Endothelial cell of umbilical vein (primary cell): ENCODE measurements around the gene ITGA7. TPM values are rescaled to one million over a fixed set of nuclear protein-coding genes. Genes with fewer than 3 reads are reported as not detected.

Source experiments
- BruUV-seq: library from RNA; stranded (reverse); fragments of 400-500 nt; replicated peaks from 2 replicates; lab custom pipeline; 2021; lab: Mats Ljungman, UMichigan
- CTCF ChIA-PET: fragments of 300-600, 350-600 bp; sonication (Branson Sonifier 250); formaldehyde crosslinking; loops from one replicate; lab custom pipeline; 2021; ENCODE audit warnings: antibody characterized with exemption, inconsistent platforms; lab: Charles Lee
- POLR2A ChIA-PET: fragments of 300-600, 350-600 bp; sonication (Branson Sonifier 250); formaldehyde crosslinking; loops from one replicate; lab custom pipeline; 2021; ENCODE audit warnings: antibody characterized with exemption, inconsistent platforms; lab: Charles Lee
- DNase-seq: peaks from one replicate; pipeline ENCODE4 v3.0.0-alpha.2; 2011; ENCODE audit warnings: low read depth, low spot score
- FAIRE-seq: peaks from 2 replicates; lab custom pipeline; 2011; peaks lifted over from hg19 to GRCh38; lab: Jason Lieb, UNC
- H2AFZ ChIP-seq: 2 replicates; pipeline ENCODE4 v1.6.0; 2012; ENCODE audit warnings: low read depth, low read length, control low read depth, inconsistent platforms
- H3K27ac ChIP-seq: 2 replicates; pipeline ENCODE4 v1.5.1; 2011; ENCODE audit warnings: low read depth, mild to moderate bottlenecking, control low read depth, low read length, moderate library complexity; ENCODE audit not compliant: insufficient read depth
- H3K27me3 ChIP-seq, 2 experiments: 2 replicates each; pipeline versions ENCODE4 v1.6.0 to v1.6.1; 2011; ENCODE audit warnings: low read length in 2 of 2, mixed read lengths in 1 of 2; ENCODE audit not compliant: control insufficient read depth in 2 of 2, insufficient read depth in 2 of 2
- H3K36me3 ChIP-seq, 2 experiments: 2 replicates in 1 of 2; 3 replicates in 1 of 2; pipeline ENCODE4 v1.5.1; 2011; ENCODE audit warnings: low read length in 2 of 2, mild to moderate bottlenecking in 1 of 2, moderate library complexity in 1 of 2; ENCODE audit not compliant: control insufficient read depth in 2 of 2, insufficient read depth in 2 of 2; ENCODE audit errors: extremely low read depth in 1 of 2
- H3K4me1 ChIP-seq: 3 replicates; pipeline ENCODE4 v1.5.1; 2011; ENCODE audit warnings: mild to moderate bottlenecking, low read length; ENCODE audit not compliant: control insufficient read depth, insufficient read depth; ENCODE audit errors: extremely low read depth
- H3K4me2 ChIP-seq: 2 replicates; pipeline ENCODE4 v1.6.1; 2011; ENCODE audit warnings: low read length, control low read depth, mixed read lengths; ENCODE audit not compliant: insufficient read depth
- H3K4me3 ChIP-seq, 3 experiments: fragments of 200-600 bp in 1 of 3; sonication (generic), shearing (Covaris generic) in 1 of 3; replicated peaks in 1 of 3; 2 replicates each; pipeline ENCODE4 v1.5.1; 2011 to 2016; ENCODE audit warnings: control low read depth in 3 of 3, low read length in 3 of 3, mild to moderate bottlenecking in 2 of 3, inconsistent platforms in 1 of 3, low read depth in 1 of 3, moderate library complexity in 1 of 3; ENCODE audit not compliant: insufficient read depth in 1 of 3
- H3K79me2 ChIP-seq: 2 replicates; pipeline ENCODE4 v1.6.0; 2012; ENCODE audit warnings: low read length, inconsistent platforms; ENCODE audit not compliant: control insufficient read depth, insufficient read depth
- H3K9ac ChIP-seq: replicated peaks from 2 replicates; pipeline ENCODE3; 2011; ENCODE audit warnings: low read length, control low read depth; ENCODE audit not compliant: insufficient read depth; ENCODE audit errors: extremely low read depth
- H3K9me1 ChIP-seq: replicated peaks from 3 replicates; pipeline ENCODE4 v1.6.0; 2011; ENCODE audit warnings: mild to moderate bottlenecking, low read length; ENCODE audit not compliant: control insufficient read depth, insufficient read depth; ENCODE audit errors: extremely low read depth
- H3K9me3 ChIP-seq: replicated peaks from 2 replicates; pipeline ENCODE4 v1.5.1; 2012; ENCODE audit warnings: low read length, inconsistent platforms; ENCODE audit not compliant: control insufficient read depth, insufficient read depth
- H4K20me1 ChIP-seq: replicated peaks from 2 replicates; pipeline ENCODE3; 2011; ENCODE audit warnings: mild to moderate bottlenecking, low read length; ENCODE audit not compliant: control insufficient read depth, insufficient read depth; ENCODE audit errors: extremely low read depth
- FOS ChIP-seq: IDR thresholded peaks from 2 replicates; pipeline ENCODE4 v1.6.1; 2011; ENCODE audit warnings: mild to moderate bottlenecking, low read length, moderate library complexity, borderline replicate concordance; ENCODE audit not compliant: insufficient read depth
- JUN ChIP-seq: IDR thresholded peaks from 2 replicates; pipeline ENCODE4 v1.6.1; 2011; ENCODE audit warnings: borderline replicate concordance, low read depth; ENCODE audit not compliant: insufficient read length, insufficient read depth
- POLR2A ChIP-seq: IDR thresholded peaks from 2 replicates; pipeline ENCODE4 v1.6.1; 2012; ENCODE audit warnings: low read depth, mild to moderate bottlenecking, control low read depth, low read length
- POLR2AphosphoS5 ChIP-seq: IDR thresholded peaks from 2 replicates; pipeline ENCODE4 v1.6.1; 2012; ENCODE audit warnings: low read depth, mild to moderate bottlenecking, control low read depth, low read length, moderate library complexity; ENCODE audit not compliant: insufficient read depth
- dilution Hi-C: fragments of 300-500 bp; cut with MboI; formaldehyde crosslinking; loops from one replicate; pipeline ENCODE4 v1.15.0; 2019; ENCODE audit warnings: low sequenced_read_pairs; ENCODE audit not compliant: extremely low pct_ligation_motif_present
- intact Hi-C: fragments of 100-400 bp; cut with micrococcal nuclease; formaldehyde crosslinking; loops from one replicate; pipeline ENCODE4 v1.10.0; 2022
- polyA plus RNA-seq, 4 experiments: library from polyadenylated mRNA; depleted of rRNA in 3 of 4; stranded (reverse) in 3 of 4; unstranded in 1 of 4; fragments of >200 nt; gene quantifications; 2 replicates each; pipeline versions ENCODE4 v1.2.1 to v1.2.3, GENCODE V29; 2011 to 2012; ENCODE audit warnings: missing spikeins in 1 of 4
- total RNA-seq: library from RNA; stranded (reverse); gene quantifications from 2 replicates; pipeline ENCODE4 v1.2.3, GENCODE V29; 2021
- TF ChIP-seq, protein P1 (sequence below): IDR thresholded peaks from 2 replicates; pipeline ENCODE4 v1.6.1; 2011; ENCODE audit not compliant: insufficient read depth, insufficient read length
- TF ChIP-seq, protein P2 (sequence below), 2 donors: IDR thresholded peaks; 1 replicate in 1 of 2; 2 replicates in 1 of 2; pipeline ENCODE4 v1.5.1; 2011; ENCODE audit warnings: low read length in 2 of 2, mild to moderate bottlenecking in 2 of 2, moderate library complexity in 2 of 2, control low read depth in 1 of 2, inconsistent platforms in 1 of 2, low read depth in 1 of 2; ENCODE audit not compliant: insufficient read depth in 1 of 2; ENCODE audit errors: extremely low read depth in 1 of 2

ITGA7 gene
- total and polyA plus RNA-seq, 2 donors (not counting 3 experiments of a cell fraction or from before 2014, with no cell fraction given) = 0.41 to 0.84 TPM

DNA sequence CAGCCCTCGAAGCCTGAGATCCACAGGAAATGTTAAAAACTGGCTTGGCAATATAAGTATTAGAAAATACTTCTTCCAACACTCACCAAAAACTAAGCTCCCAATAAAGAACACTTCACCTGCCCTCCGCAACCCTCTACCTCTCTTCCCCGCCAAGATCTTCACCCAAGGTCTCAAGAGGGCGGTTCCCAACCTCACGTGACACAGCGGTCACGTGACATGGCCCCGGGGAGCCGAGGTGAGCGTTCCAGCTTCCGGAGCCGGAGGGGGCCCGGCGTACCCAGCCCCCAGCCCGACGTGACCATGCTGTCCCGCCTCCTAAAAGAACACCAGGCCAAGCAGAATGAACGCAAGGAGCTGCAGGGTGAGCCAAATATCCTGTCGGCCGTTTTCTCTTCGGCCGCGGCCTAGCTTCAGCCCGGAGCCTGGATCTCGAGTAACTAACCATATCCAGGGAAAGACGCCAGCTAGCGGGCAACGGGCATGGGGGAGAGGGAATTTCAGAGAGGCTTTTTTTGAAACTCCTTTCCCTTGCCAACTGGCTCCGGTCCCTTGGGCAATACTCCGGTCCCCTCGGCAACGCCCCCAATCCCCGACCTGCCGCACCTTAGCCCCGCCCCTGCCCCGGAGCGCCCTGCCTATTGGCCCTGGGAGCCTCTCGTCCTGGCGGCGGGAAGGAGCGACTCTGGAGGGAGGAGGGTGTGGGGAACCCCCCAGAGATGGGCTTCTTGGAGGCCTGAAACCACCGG lies 8.3 kb upstream of the ITGA7 start, which contains the start of gene BLOC1S1:
BLOC1S1 (plus strand) TSS at position 214 of the 749 bp plus-strand sequence; CDS start at position 220, 6 bp downstream.
- ChIA-PET POLR2A (no interaction called here), CTCF (interaction anchor here (0.6 to 11.1 kb wide), 8 partner anchors 9 to 1391 kb away, joined by 3 to 151 read pairs (median 3); partner anchors contain the start of genes CD63, COPZ1, ITGA7 and SMARCC2)
- Histone ChIP-seq H3K9ac (peak within 1 kb of the TSS; percentile 89), H3K4me2 (peak within 1 kb of the TSS; percentile 87), H3K4me1 (peaks cover 24% of the 10 kb centered on the region), H3K79me2 (no peaks in the 10 kb centered on the region), H3K9me3 (no peaks in the 10 kb centered on the region), H3K27ac (peak within 1 kb of the TSS; percentile 83), H2AFZ (peak within 1 kb of the TSS; percentile 97), H3K27me3 (peaks cover 11 to 17% of the 10 kb centered on the region in 2 experiments), H3K9me1 (no peaks in the 10 kb centered on the region), H4K20me1 (no peaks in the 10 kb centered on the region), H3K36me3 (no peaks in the 10 kb centered on the region), H3K4me3 (peak within 1 kb of the TSS; percentile 66 to 94 (median 82))
- dilution Hi-C loops (no loop called here), intact Hi-C loops (no loop called here)
- TF ChIP-seq POLR2AphosphoS5 = peak; percentile 63
- TF ChIP-seq JUN = no peak
- TF ChIP-seq FOS = no peak
- TF ChIP-seq, protein P1, sequence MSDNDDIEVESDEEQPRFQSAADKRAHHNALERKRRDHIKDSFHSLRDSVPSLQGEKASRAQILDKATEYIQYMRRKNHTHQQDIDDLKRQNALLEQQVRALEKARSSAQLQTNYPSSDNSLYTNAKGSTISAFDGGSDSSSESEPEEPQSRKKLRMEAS = peak; percentile 94
- TF ChIP-seq, protein P2, sequence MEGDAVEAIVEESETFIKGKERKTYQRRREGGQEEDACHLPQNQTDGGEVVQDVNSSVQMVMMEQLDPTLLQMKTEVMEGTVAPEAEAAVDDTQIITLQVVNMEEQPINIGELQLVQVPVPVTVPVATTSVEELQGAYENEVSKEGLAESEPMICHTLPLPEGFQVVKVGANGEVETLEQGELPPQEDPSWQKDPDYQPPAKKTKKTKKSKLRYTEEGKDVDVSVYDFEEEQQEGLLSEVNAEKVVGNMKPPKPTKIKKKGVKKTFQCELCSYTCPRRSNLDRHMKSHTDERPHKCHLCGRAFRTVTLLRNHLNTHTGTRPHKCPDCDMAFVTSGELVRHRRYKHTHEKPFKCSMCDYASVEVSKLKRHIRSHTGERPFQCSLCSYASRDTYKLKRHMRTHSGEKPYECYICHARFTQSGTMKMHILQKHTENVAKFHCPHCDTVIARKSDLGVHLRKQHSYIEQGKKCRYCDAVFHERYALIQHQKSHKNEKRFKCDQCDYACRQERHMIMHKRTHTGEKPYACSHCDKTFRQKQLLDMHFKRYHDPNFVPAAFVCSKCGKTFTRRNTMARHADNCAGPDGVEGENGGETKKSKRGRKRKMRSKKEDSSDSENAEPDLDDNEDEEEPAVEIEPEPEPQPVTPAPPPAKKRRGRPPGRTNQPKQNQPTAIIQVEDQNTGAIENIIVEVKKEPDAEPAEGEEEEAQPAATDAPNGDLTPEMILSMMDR (IDR thresholded peaks at IDR 0.05; ENCODE audit: extremely low read depth in 1 of 2, insufficient read depth in 1 of 2, low read depth in 1 of 2, low read length in 2 of 2) = no peak
- TF ChIP-seq POLR2A = no peak
- TSS peak; percentile 43 for BruUV-seq
- FAIRE-seq = peak; percentile 90
- DNase-seq = peak; percentile 84
